GM18498 (cell line): ENCODE measurements around the gene UQCRH.

Experiments used
- ATAC-seq: cut with Tn5 transposase; IDR thresholded peaks from one replicate; pipeline ENCODE4 v1.9.1; 2021; ENCODE audit warnings: mild to moderate bottlenecking, moderate library complexity; ENCODE audit not compliant: unreplicated experiment

The UQCRH gene

DNA sequence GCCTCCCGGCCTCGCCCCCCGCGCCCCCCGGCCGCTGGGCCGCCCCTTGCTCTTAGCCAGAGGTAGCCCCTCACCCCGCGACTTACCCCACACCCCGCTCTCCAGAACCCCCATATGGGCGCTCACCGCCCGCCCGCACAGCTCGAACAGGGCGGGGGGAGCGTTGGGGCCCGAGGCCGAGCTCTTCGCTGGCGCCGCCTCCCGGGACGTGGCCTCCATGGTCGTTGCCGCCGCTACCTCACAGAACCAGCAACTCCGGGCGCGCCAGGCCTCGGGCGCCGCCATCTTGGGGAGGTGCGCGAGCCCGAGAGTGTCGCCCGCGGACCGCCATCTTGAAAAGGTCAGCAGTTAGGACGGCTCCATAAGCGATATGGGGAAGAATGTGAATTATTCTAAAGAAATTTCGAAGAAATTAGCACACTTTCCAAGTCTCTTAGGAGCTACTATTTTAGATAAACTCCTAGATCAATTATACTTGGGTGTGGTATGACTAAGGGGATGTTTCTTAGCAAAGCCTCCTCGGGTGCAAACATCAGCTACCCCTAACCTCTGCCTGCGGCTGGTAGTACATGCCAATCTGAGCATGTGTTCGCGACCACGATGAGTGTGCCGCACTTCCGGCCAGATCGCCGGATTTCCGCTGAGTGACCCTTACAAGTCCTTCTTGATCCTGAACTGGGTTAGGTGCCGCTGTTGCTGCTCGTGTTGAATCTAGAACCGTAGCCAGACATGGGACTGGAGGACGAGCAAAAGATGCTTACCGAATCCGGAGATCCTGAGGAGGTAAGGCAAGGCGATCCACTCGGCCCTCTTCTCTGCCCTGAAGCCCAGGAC is at the start of gene UQCRH, which contains the start of gene LRRC41:
Gene UQCRH, plus strand, starts transcription at position 661 of the 834 bp plus-strand sequence. Its CDS starts 69 bp downstream, at position 730.
Gene LRRC41, minus strand, starts transcription at position 579 of the 834 bp plus-strand sequence. Its CDS starts 294 bp downstream, at position 285.
- ATAC-seq = peak; percentile 83

- ATAC-seq = no peak
These were observed 48.8 kb upstream of the UQCRH start for GRCh38 chr1:46254668-46255067.

DNA sequence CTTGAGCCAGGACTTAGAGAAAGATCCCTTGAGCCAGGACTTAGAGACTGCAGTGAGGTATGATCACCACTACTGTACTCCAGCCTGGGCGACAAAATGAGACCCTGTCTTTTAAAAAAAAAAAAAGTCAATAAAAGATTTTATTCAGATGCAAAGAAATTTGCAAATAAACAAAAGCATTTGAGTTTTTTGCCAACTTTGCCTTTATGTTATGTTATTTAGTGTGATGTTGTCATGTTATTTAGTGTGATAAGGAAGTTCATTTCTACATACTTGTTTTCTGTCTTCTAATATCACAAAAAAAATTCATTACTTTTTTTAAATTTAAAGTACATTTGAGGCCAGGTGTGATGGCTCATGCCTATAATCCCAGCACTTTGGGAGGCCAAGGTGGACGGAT is 47.0 kb upstream of the UQCRH start:
- ATAC-seq = no peak

DNA sequence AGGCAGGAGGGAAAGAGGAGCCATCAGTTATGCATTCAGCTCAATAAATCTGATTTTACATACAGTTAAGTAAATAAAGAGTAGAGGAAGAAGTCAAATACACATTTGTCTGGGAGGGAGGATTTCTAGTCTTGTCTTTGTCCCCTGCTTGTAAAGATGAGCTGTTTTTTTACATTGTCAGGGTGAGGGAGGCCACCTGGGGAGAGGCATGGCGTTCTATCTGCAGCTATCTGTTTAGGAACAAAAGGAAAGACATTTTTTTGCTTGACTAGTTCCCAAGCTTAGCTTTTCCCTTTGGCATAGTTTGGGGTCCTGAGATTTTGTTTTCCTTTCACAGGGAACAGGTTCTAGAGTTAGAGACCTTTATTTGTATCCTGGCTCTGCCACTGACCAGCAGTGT is 41.0 kb upstream of the UQCRH start:
- no peak for ATAC-seq

DNA sequence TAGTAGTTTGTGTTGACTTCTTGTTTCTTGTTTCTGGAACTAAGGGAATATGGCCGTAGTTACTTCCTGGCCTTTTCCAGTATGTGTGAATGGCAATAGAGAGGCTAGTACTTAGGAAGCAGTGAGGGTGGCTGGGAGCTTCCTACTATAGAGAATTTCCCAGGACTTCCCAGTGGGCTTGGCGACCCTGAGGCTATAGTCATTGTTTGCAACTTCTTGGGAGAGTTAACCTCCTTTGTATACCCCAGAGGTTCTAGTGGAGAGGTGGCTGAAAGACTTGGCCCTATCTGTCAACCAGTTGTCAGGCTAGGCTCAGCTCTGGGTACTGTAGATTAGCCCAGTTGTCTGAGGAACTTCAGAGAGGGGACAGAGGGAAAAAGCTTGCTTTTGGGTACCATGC is 40.4 kb upstream of the UQCRH start:
- no peak for ATAC-seq

GRCh38 chr1:46268578-46268977 is 34.9 kb upstream of the UQCRH start:
- no peak for ATAC-seq

DNA sequence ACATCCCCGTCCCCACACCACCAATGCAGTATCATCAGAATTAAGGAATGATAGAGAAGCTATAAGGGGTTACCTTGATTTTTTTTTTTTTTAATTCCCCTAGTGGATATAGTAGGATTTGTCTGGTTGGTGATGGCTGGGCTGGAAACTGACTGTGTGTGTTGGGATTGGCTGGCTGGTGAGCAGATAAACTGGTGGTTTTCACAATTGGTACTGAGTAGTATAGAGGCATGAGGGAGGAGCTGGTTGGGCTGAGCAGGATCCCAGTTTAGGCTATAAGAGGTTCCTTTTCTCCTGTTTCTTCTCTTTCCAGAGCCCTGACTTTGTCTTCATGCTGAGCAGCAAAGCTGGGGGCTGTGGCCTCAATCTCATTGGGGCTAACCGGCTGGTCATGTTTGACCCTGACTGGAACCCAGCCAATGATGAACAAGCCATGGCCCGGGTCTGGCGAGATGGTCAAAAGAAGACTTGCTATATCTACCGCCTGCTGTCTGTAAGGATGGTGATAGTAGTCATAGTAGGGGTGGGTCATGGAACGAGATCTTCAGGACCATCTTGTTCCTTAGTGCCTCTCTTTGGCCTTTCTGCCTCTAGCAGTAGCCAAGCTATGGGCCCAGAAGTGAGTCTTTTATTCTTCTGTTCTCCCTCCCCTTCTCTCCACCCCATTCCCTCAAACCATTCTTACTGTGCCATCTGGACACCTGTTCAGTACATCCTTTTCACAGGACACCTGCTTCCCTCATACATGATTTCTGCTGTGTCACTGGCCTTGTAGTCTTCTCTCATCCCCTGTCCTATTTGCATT is 29.1 kb upstream of the UQCRH start:
- no peak for ATAC-seq

DNA sequence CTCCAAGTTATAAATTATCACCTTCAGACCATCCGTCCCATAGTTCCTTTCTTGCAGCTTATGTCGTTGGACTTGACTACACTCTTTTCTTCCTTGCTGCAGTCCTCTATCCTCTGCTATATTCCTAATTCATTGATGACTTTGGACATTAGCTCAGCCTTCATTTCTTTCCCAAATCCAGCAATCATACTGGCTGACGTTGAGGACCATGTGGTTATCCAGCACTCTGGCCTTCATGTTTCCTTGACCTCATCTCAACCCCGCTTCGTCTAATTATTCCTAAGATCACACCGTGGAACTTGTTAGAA is 28.5 kb upstream of the UQCRH start:
- ATAC-seq = no peak

GRCh38 chr1:46277658-46278373 is 25.7 kb upstream of the UQCRH start:
- ATAC-seq = no peak

- no peak for ATAC-seq
These were observed 24.7 kb upstream of the UQCRH start for GRCh38 chr1:46278807-46279206.

GRCh38 chr1:46280092-46280491 is 23.4 kb upstream of the UQCRH start:
- ATAC-seq = no peak

DNA sequence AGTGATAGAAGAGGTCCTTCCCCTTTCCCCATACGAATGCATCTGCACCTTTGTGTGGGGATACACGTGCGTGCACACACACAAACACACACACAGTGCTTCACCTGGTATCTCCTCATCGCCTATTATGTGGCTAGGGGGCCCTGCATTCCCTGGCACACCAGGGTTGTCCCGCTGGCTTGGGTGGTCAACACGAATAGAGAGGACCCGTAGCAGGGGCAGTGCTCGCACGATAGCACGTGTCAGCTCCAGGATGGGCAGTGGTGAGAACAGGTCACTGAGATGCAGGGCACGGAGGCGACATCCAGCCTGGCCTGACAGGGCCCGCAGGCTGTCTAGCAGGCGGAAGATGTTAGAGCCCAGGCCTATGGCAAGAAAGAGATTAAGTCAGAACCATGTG is 22.5 kb upstream of the UQCRH start:
- no peak for ATAC-seq

DNA sequence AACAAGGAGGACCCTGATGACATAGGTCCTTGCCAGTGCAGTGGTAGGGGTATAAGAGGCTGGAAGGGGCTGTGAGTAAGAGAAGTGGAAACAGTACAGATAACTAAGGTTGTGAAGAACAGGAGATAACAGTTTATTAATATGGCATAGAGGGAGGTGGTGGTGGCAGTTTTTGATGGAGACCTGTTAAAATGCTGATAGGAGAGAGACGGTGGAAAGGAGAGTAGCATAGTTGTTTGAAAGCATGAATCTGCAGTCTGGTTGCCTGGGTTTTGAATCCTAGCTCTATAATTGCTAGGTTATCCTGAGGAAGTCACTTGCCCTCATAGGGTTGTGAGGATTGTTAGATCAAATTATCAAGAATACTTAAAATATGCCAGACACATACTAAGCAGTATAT is 19.4 kb upstream of the UQCRH start:
- no peak for ATAC-seq

- no peak for ATAC-seq
These were observed 18.6 kb upstream of the UQCRH start for GRCh38 chr1:46284597-46285564.

GRCh38 chr1:46285730-46286477 is 17.6 kb upstream of the UQCRH start:
- ATAC-seq = no peak

DNA sequence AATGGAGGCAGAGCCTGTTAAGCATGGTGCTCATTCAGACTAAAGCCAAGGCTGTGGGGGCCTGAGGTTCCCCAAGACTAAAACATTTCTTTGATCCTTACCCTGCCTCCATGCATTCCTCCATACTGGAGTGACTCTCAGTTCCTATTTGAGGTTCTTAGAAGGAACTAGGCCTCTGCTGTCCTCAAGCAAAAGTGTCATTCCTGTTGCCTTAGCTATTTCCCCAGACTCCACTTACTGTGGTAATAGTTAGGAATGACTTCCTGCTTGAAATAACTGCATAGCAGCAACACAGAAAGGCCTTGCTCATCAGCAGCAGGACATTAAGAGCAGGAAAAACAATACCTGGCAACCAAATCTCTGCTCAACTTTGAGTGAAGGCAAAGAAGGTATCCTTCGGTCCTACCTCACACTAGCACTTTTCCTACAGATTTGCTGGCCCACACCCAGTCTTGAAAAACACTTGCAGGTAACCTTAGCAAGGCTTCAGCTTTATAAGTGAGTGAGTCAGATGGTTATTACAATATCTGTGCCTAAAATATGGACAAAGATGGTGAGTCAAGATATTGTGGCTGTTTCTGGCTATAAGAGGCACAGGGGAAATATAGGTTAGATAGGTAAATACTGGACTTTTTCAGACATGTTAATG is 14.9 kb upstream of the UQCRH start:
- no peak for ATAC-seq

DNA sequence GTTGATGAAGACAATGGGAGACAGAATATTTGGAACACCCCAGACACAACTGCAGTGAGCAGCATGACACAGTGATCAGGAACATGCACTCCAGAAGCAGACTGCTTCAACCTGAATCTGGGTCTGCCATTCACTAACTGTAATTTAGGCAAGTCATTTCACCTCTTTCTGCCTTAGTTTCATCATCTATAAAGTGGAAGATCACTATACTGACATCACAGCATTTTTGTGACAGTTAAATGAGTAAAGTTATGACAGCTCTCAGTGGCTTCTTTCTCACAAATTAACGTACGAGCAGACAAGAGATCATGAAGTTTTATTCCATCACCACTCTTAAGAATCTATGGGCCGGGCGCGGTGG is 14.4 kb upstream of the UQCRH start:
- no peak for ATAC-seq

- ATAC-seq = no peak
These were observed 13.5 kb upstream of the UQCRH start for GRCh38 chr1:46289976-46290375.

DNA sequence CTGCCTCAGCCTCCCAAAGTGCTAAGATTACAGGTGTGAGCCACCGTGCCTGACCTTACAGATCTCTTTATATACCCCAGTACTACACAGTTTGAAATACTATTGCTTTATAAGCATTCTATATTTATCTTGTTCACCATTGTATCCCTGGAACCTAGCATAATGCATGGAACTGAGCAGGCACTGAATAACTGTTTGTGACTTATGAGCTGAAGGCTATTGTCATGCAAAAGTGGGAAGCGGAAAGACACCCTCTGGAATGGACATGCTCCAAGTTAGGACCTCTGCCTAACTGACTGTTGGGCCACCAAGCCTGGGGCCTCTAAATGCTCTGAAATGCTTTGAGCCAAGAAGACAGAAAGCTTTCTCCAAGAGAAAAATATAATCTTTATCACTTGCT is 8.2 kb upstream of the UQCRH start:
- no peak for ATAC-seq
